22Rv1 (cell line): ENCODE measurements around the gene ARMH2.

Experiments used
- ZFX ChIP-seq: fragments of 450-650 bp; IDR thresholded peaks from 2 replicates; pipeline ENCODE4 v1.6.1; 2017; ENCODE audit warnings: antibody characterized with exemption, borderline replicate concordance
- TF ChIP-seq, protein P1 (sequence below): fragments of 450-650 bp; IDR thresholded peaks from 2 replicates; pipeline ENCODE4 v1.5.1; 2017; ENCODE audit warnings: mild to moderate bottlenecking

DNA sequence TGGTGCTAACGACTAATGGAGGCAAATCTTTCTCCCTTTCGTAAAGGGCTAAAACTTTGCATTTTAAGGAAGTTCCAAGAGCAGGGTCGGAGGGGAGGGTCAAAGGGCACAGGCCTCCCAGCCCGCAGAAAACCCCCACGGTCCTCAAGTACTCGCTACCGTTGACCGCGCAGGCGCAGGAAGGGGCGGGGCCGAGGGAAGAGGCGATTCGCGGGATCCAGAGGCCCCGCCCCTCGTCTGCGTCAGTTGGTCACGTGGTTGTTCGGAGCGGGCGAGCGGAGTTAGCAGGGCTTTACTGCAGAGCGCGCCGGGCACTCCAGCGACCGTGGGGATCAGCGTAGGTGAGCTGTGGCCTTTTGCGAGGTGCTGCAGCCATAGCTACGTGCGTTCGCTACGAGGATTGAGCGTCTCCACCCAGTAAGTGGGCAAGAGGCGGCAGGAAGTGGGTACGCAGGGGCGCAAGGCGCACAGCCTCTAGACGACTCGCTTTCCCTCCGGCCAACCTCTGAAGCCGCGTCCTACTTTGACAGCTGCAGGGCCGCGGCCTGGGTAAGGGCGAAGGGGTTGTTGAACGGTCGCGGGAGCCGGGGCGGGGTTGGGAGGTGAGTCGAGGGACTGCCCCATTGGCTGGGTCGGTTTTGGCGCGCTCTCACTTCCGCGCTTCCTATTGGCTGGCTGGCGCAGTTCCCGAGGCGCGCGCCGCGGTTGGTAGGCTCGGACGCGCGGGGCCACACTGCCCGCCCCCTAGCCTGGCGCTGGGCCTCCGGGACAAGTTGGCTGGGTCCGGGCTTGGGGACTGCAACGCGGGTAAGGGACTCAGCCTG lies 23.8 kb downstream of the ARMH2 start, which contains the start of gene GMNN:
- TF ChIP-seq, protein P1, sequence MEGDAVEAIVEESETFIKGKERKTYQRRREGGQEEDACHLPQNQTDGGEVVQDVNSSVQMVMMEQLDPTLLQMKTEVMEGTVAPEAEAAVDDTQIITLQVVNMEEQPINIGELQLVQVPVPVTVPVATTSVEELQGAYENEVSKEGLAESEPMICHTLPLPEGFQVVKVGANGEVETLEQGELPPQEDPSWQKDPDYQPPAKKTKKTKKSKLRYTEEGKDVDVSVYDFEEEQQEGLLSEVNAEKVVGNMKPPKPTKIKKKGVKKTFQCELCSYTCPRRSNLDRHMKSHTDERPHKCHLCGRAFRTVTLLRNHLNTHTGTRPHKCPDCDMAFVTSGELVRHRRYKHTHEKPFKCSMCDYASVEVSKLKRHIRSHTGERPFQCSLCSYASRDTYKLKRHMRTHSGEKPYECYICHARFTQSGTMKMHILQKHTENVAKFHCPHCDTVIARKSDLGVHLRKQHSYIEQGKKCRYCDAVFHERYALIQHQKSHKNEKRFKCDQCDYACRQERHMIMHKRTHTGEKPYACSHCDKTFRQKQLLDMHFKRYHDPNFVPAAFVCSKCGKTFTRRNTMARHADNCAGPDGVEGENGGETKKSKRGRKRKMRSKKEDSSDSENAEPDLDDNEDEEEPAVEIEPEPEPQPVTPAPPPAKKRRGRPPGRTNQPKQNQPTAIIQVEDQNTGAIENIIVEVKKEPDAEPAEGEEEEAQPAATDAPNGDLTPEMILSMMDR: no peak
- no peak for TF ChIP-seq ZFX
